ENCODE results near the gene AVPI1. TPM values are rescaled to one million over a fixed set of nuclear protein-coding genes. Genes with fewer than 3 reads are reported as not detected.

Gene AVPI1
- total and polyA plus RNA-seq, 10 of the 15 experiments (the other 5 are each of a cell fraction or from before 2014, with no cell fraction given): 0.08 to 1.4 (median 0.84) TPM

DNA sequence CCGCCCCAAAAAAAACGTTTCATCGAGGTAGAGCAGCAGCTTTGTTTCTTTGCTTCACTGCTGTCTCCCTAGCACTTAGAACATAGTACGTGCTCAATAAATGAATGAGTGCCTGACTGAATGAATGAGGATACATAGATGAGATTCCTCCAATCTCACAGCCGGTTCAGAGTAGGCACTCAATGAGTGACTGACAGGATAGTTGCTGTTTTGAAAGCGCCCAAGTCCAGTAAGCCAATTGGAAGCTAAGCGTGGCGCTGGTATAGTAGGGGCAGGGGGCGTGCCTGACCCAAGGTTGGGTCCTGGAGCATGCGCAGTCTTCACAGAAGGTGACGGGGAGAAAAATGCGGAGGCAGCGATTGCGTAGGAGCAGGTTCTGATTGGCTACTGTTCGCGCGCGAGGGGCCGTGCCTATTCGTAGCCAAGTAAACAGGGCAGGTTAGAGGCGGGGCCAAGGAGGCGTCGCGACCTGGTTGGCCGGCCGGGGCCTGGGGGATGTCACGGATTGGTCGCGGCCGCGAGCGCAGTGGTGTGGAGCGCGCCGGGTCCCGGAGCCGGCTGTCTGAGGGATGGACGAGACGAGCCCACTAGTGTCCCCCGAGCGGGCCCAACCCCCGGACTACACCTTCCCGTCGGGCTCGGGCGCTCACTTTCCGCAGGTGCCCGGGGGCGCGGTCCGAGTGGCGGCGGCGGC, 46.7 kb downstream of the AVPI1 start, which contains the start of gene PI4K2A (continued):
- TF ChIP-seq ZNF217 (IDR thresholded peaks at IDR 0.05): no peak
- TF ChIP-seq SP1 (IDR thresholded peaks at IDR 0.05; ENCODE audit: low read depth, low read length): peak; percentile 93
- TF ChIP-seq SIX5 (IDR thresholded peaks at IDR 0.05; ENCODE audit: low read depth, low read length, severe bottlenecking): no peak
- TF ChIP-seq, protein P1, sequence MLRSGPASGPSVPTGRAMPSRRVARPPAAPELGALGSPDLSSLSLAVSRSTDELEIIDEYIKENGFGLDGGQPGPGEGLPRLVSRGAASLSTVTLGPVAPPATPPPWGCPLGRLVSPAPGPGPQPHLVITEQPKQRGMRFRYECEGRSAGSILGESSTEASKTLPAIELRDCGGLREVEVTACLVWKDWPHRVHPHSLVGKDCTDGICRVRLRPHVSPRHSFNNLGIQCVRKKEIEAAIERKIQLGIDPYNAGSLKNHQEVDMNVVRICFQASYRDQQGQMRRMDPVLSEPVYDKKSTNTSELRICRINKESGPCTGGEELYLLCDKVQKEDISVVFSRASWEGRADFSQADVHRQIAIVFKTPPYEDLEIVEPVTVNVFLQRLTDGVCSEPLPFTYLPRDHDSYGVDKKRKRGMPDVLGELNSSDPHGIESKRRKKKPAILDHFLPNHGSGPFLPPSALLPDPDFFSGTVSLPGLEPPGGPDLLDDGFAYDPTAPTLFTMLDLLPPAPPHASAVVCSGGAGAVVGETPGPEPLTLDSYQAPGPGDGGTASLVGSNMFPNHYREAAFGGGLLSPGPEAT (IDR thresholded peaks at IDR 0.05; ENCODE audit: low read depth): 0 out of 2 replicates have a peak, but pooled peaks have one; percentile 18
- TF ChIP-seq, protein P2, sequence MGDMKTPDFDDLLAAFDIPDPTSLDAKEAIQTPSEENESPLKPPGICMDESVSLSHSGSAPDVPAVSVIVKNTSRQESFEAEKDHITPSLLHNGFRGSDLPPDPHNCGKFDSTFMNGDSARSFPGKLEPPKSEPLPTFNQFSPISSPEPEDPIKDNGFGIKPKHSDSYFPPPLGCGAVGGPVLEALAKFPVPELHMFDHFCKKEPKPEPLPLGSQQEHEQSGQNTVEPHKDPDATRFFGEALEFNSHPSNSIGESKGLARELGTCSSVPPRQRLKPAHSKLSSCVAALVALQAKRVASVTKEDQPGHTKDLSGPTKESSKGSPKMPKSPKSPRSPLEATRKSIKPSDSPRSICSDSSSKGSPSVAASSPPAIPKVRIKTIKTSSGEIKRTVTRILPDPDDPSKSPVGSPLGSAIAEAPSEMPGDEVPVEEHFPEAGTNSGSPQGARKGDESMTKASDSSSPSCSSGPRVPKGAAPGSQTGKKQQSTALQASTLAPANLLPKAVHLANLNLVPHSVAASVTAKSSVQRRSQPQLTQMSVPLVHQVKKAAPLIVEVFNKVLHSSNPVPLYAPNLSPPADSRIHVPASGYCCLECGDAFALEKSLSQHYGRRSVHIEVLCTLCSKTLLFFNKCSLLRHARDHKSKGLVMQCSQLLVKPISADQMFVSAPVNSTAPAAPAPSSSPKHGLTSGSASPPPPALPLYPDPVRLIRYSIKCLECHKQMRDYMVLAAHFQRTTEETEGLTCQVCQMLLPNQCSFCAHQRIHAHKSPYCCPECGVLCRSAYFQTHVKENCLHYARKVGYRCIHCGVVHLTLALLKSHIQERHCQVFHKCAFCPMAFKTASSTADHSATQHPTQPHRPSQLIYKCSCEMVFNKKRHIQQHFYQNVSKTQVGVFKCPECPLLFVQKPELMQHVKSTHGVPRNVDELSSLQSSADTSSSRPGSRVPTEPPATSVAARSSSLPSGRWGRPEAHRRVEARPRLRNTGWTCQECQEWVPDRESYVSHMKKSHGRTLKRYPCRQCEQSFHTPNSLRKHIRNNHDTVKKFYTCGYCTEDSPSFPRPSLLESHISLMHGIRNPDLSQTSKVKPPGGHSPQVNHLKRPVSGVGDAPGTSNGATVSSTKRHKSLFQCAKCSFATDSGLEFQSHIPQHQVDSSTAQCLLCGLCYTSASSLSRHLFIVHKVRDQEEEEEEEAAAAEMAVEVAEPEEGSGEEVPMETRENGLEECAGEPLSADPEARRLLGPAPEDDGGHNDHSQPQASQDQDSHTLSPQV (IDR thresholded peaks at IDR 0.05): no peak
- no peak for TF ChIP-seq SREBF1 (IDR thresholded peaks at IDR 0.05; ENCODE audit: low read length)
- TF ChIP-seq FOXM1 (IDR thresholded peaks at IDR 0.05; ENCODE audit: low read depth, low read length): no peak
- TF ChIP-seq SRF (IDR thresholded peaks at IDR 0.05; ENCODE audit: low read depth in 2 of 2, low read length in 2 of 2): no peak
- TF ChIP-seq MTA2 (IDR thresholded peaks at IDR 0.05; ENCODE audit: low read depth): no peak
- no peak for TF ChIP-seq SREBF2 (IDR thresholded peaks at IDR 0.05; ENCODE audit: low read length)
- TF ChIP-seq, protein P3, sequence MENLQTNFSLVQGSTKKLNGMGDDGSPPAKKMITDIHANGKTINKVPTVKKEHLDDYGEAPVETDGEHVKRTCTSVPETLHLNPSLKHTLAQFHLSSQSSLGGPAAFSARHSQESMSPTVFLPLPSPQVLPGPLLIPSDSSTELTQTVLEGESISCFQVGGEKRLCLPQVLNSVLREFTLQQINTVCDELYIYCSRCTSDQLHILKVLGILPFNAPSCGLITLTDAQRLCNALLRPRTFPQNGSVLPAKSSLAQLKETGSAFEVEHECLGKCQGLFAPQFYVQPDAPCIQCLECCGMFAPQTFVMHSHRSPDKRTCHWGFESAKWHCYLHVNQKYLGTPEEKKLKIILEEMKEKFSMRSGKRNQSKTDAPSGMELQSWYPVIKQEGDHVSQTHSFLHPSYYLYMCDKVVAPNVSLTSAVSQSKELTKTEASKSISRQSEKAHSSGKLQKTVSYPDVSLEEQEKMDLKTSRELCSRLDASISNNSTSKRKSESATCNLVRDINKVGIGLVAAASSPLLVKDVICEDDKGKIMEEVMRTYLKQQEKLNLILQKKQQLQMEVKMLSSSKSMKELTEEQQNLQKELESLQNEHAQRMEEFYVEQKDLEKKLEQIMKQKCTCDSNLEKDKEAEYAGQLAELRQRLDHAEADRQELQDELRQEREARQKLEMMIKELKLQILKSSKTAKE (IDR thresholded peaks at IDR 0.05; ENCODE audit: low read depth, poor library complexity, severe bottlenecking): no peak
- TF ChIP-seq JUND (IDR thresholded peaks at IDR 0.05; ENCODE audit: low read depth, low read length): no peak
- TF ChIP-seq ZBED1 (IDR thresholded peaks at IDR 0.05; ENCODE audit: borderline replicate concordance): no peak
- TF ChIP-seq YBX1 (IDR thresholded peaks at IDR 0.05): no peak
- TF ChIP-seq CHD4 (IDR thresholded peaks at IDR 0.05): no peak
- TF ChIP-seq CHD2 (IDR thresholded peaks at IDR 0.05; ENCODE audit: borderline replicate concordance, low read depth, low read length): peak; percentile 75; the same call in 1 of the 2 replicates
- TF ChIP-seq, protein P4, sequence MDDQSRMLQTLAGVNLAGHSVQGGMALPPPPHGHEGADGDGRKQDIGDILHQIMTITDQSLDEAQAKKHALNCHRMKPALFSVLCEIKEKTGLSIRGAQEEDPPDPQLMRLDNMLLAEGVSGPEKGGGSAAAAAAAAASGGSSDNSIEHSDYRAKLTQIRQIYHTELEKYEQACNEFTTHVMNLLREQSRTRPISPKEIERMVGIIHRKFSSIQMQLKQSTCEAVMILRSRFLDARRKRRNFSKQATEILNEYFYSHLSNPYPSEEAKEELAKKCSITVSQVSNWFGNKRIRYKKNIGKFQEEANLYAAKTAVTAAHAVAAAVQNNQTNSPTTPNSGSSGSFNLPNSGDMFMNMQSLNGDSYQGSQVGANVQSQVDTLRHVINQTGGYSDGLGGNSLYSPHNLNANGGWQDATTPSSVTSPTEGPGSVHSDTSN (IDR thresholded peaks at IDR 0.05; ENCODE audit: insufficient replicate concordance, low read depth, low read length): peak; percentile 82
- no peak; a peak in 1 of 4 replicates for TF ChIP-seq CEBPB (IDR thresholded peaks at IDR 0.05; ENCODE audit: borderline replicate concordance in 1 of 2, low read depth in 2 of 2, low read length in 2 of 2)
- TF ChIP-seq MYB (IDR thresholded peaks at IDR 0.05; ENCODE audit: borderline replicate concordance, low read depth, low read length): no peak
